ENCODE measurements around the gene KCNK16. TPM values are rescaled to one million over a fixed set of nuclear protein-coding genes. Genes with fewer than 3 reads are reported as not detected.
A peak's percentile ranks its signal among the peaks of the same experiment; 100 is the strongest.

The KCNK16 gene
- total RNA-seq, 8 experiments from 2014 or later, result 0.45 TPM; not detected in 7

GRCh38 chr6:39302669-39303424 is 19.7 kb downstream of the KCNK16 start:
- 0 to 60% (median 0%) methylated on average over 1 to 4 of the region's 11 CpGs; no CpG with 5 or more reads in 5 of the 10 experiments for WGBS, 10 experiments
- peak; percentile 91 to 99 (median 94) for ATAC-seq (replicated peaks in 6 of 8)
- Histone ChIP-seq H3K4me3 (no peak overlapping the region), H3K4me1 (replicated peaks in 1 of 2) (peaks cover 0 to 2% of the 10 kb centered on the region in 2 donors), H3K27ac (no peak overlapping the region)
- in situ Hi-C loops (cut with MboI; ENCODE audit: low pct_unique_long_range_greater_than_20kb in 2 of 9, low sequenced_read_pairs in 9 of 9, unreplicated experiment in 9 of 9), result loop anchor here (10.0 to 25.0 kb wide), 7 partner anchors 138 to 441 kb away; no protein-coding TSS in a partner anchor

GRCh38 chr6:39302011-39302410 is 20.5 kb downstream of the KCNK16 start:
- peaks cover 3 to 8% of the 10 kb centered on the region in 2 donors for H3K4me1 ChIP-seq (replicated peaks in 1 of 2)
- no peak overlapping the region for H3K27ac ChIP-seq
- no peak overlapping the region for H3K4me3 ChIP-seq
- in situ Hi-C loops (cut with MboI; ENCODE audit: low pct_unique_long_range_greater_than_20kb in 2 of 9, low sequenced_read_pairs in 9 of 9, unreplicated experiment in 9 of 9), result loop anchor here (10.0 to 25.0 kb wide), 7 partner anchors 137 to 440 kb away; no protein-coding TSS in a partner anchor
- WGBS, 10 experiments, result 40 to 100% (median 100%) methylated on average over 1 to 2 of the region's 2 CpGs; no CpG with 5 or more reads in 4 of the 10 experiments
- ATAC-seq (replicated peaks in 6 of 8), result no peak

- peak in 3 of 8 experiments; percentile 56 to 62 (median 57) for ATAC-seq (replicated peaks in 6 of 8)
- in situ Hi-C loops (cut with MboI; ENCODE audit: low pct_unique_long_range_greater_than_20kb in 2 of 9, low sequenced_read_pairs in 9 of 9, unreplicated experiment in 9 of 9), result loop anchor here (10.0 to 25.0 kb wide), 7 partner anchors 137 to 439 kb away; no protein-coding TSS in a partner anchor
- H3K4me1 ChIP-seq (replicated peaks in 1 of 2), result peaks cover 7 to 12% of the 10 kb centered on the region in 2 donors
- WGBS, 10 experiments, result 0 to 100% (median 54%) methylated on average over 1 to 4 of the region's 7 CpGs; no CpG with 5 or more reads in 6 of the 10 experiments
- H3K27ac ChIP-seq, result no peak overlapping the region
- no peak overlapping the region for H3K4me3 ChIP-seq
These were observed 20.9 kb downstream of the KCNK16 start for GRCh38 chr6:39301606-39302005.

GRCh38 chr6:39300739-39301138 is 21.8 kb downstream of the KCNK16 start:
- WGBS, 10 experiments, result 7 to 100% (median 66%) methylated on average over 1 to 5 of the region's 6 CpGs; no CpG with 5 or more reads in 3 of the 10 experiments
- Histone ChIP-seq H3K27ac (no peak overlapping the region), H3K4me3 (no peak overlapping the region), H3K4me1 (replicated peaks in 1 of 2) (peaks cover 8 to 18% of the 10 kb centered on the region in 2 donors)
- in situ Hi-C loops (cut with MboI; ENCODE audit: low pct_unique_long_range_greater_than_20kb in 2 of 9, low sequenced_read_pairs in 9 of 9, unreplicated experiment in 9 of 9), result loop anchor here (10.0 to 25.0 kb wide), 7 partner anchors 136 to 438 kb away; no protein-coding TSS in a partner anchor
- ATAC-seq (replicated peaks in 6 of 8), result no peak

- peaks cover 8 to 25% of the 10 kb centered on the region in 2 donors for H3K4me1 ChIP-seq (replicated peaks in 1 of 2)
- H3K27ac ChIP-seq, result no peak overlapping the region
- 40 to 100% (median 82%) methylated on average over 1 to 7 of the region's 10 CpGs; no CpG with 5 or more reads in 3 of the 10 experiments for WGBS, 10 experiments
- in situ Hi-C loops (cut with MboI; ENCODE audit: low pct_unique_long_range_greater_than_20kb in 2 of 9, low sequenced_read_pairs in 9 of 9, unreplicated experiment in 9 of 9), result loop anchor here in 1 of 9 experiments (25.0 kb wide), 1 partner anchor 436 kb away; no protein-coding TSS in a partner anchor
- no peak for ATAC-seq (replicated peaks in 6 of 8)
- H3K4me3 ChIP-seq, result no peak overlapping the region
These were observed 24.4 kb downstream of the KCNK16 start for GRCh38 chr6:39298061-39298460.

GRCh38 chr6:39296745-39297640 is 25.5 kb downstream of the KCNK16 start:
- in situ Hi-C loops (cut with MboI; ENCODE audit: low pct_unique_long_range_greater_than_20kb in 2 of 9, low sequenced_read_pairs in 9 of 9, unreplicated experiment in 9 of 9), result loop anchor here in 1 of 9 experiments (25.0 kb wide), 1 partner anchor 435 kb away; no protein-coding TSS in a partner anchor
- 2 to 100% (median 74%) methylated on average over 1 to 9 of the region's 18 CpGs; no CpG with 5 or more reads in 1 of the 10 experiments for WGBS, 10 experiments
- no peak overlapping the region for H3K4me3 ChIP-seq
- H3K27ac ChIP-seq, result peak overlapping the region in 1 of 2 donors; percentile 55
- ATAC-seq (replicated peaks in 6 of 8), result peak; percentile 52 to 96 (median 90)
- H3K4me1 ChIP-seq (replicated peaks in 1 of 2), result peaks cover 8 to 23% of the 10 kb centered on the region in 2 donors

- 0 to 80% (median 54%) methylated on average over 1 to 3 of the region's 5 CpGs; no CpG with 5 or more reads in 6 of the 10 experiments for WGBS, 10 experiments
- ATAC-seq (replicated peaks in 6 of 8), result peak in 7 of 8 experiments; percentile 12 to 83 (median 61)
- Histone ChIP-seq H3K27ac (no peak overlapping the region), H3K4me3 (no peak overlapping the region), H3K4me1 (replicated peaks in 1 of 2) (peaks cover 8 to 23% of the 10 kb centered on the region in 2 donors)
- in situ Hi-C loops (cut with MboI; ENCODE audit: low pct_unique_long_range_greater_than_20kb in 2 of 9, low sequenced_read_pairs in 9 of 9, unreplicated experiment in 9 of 9), result loop anchor here in 1 of 9 experiments (25.0 kb wide), 1 partner anchor 433 kb away; no protein-coding TSS in a partner anchor
These were observed 26.9 kb downstream of the KCNK16 start for GRCh38 chr6:39295611-39296011.

- Histone ChIP-seq H3K4me3 (no peak overlapping the region), H3K4me1 (replicated peaks in 1 of 2) (peaks cover 8 to 23% of the 10 kb centered on the region in 2 donors), H3K27ac (no peak overlapping the region)
- in situ Hi-C loops (cut with MboI; ENCODE audit: low pct_unique_long_range_greater_than_20kb in 2 of 9, low sequenced_read_pairs in 9 of 9, unreplicated experiment in 9 of 9), result loop anchor here in 1 of 9 experiments (25.0 kb wide), 1 partner anchor 433 kb away; no protein-coding TSS in a partner anchor
- ATAC-seq (replicated peaks in 6 of 8), result no peak
- WGBS, 10 experiments, result 0 to 80% (median 80%) methylated on average over 1 of the region's 1 CpG; no CpG with 5 or more reads in 7 of the 10 experiments
These were observed 27.6 kb downstream of the KCNK16 start for GRCh38 chr6:39294899-39295298.

- 38 to 100% (median 77%) methylated on average over 1 to 3 of the region's 5 CpGs; no CpG with 5 or more reads in 4 of the 10 experiments for WGBS, 10 experiments
- H3K4me1 ChIP-seq (replicated peaks in 1 of 2), result peaks cover 8 to 23% of the 10 kb centered on the region in 2 donors
- H3K4me3 ChIP-seq, result no peak overlapping the region
- peak in 2 of 8 experiments; percentile 13 to 36 for ATAC-seq (replicated peaks in 6 of 8)
- in situ Hi-C loops (cut with MboI; ENCODE audit: low pct_unique_long_range_greater_than_20kb in 2 of 9, low sequenced_read_pairs in 9 of 9, unreplicated experiment in 9 of 9), result loop anchor here in 1 of 9 experiments (25.0 kb wide), 1 partner anchor 432 kb away; no protein-coding TSS in a partner anchor
- H3K27ac ChIP-seq, result no peak overlapping the region
These were observed 28.4 kb downstream of the KCNK16 start for GRCh38 chr6:39294133-39294532.

GRCh38 chr6:39292637-39293036 is 29.9 kb downstream of the KCNK16 start:
- H3K4me3 ChIP-seq, result no peak overlapping the region
- 83 to 100% (median 98%) methylated on average over 1 to 5 of the region's 6 CpGs; no CpG with 5 or more reads in 4 of the 10 experiments for WGBS, 10 experiments
- H3K27ac ChIP-seq, result no peak overlapping the region
- no peak for ATAC-seq (replicated peaks in 6 of 8)
- H3K4me1 ChIP-seq (replicated peaks in 1 of 2), result peaks cover 8 to 23% of the 10 kb centered on the region in 2 donors
- in situ Hi-C loops (cut with MboI; ENCODE audit: low pct_unique_long_range_greater_than_20kb in 2 of 9, low sequenced_read_pairs in 9 of 9, unreplicated experiment in 9 of 9), result loop anchor here in 1 of 9 experiments (25.0 kb wide), 1 partner anchor 430 kb away; no protein-coding TSS in a partner anchor

GRCh38 chr6:39289490-39289889 is 33.0 kb downstream of the KCNK16 start:
- ATAC-seq (replicated peaks in 6 of 8), result peak in 1 of 8 experiments; percentile 33
- in situ Hi-C loops (cut with MboI; ENCODE audit: low pct_unique_long_range_greater_than_20kb in 2 of 9, low sequenced_read_pairs in 9 of 9, unreplicated experiment in 9 of 9), result loop anchor here in 1 of 9 experiments (25.0 kb wide), 1 partner anchor 427 kb away; no protein-coding TSS in a partner anchor
- peaks cover 0 to 3% of the 10 kb centered on the region in 2 donors for H3K4me1 ChIP-seq (replicated peaks in 1 of 2)
- H3K27ac ChIP-seq, result no peak overlapping the region
- 45 to 100% (median 92%) methylated on average over 1 to 2 of the region's 2 CpGs; no CpG with 5 or more reads in 5 of the 10 experiments for WGBS, 10 experiments
- no peak overlapping the region for H3K4me3 ChIP-seq

- WGBS, 10 experiments, result 16 to 100% (median 87%) methylated on average over 1 to 3 of the region's 3 CpGs; no CpG with 5 or more reads in 4 of the 10 experiments
- in situ Hi-C loops (cut with MboI; ENCODE audit: low pct_unique_long_range_greater_than_20kb in 2 of 9, low sequenced_read_pairs in 9 of 9, unreplicated experiment in 9 of 9), result loop anchor here in 1 of 9 experiments (25.0 kb wide), 1 partner anchor 425 kb away; no protein-coding TSS in a partner anchor
- no peak for ATAC-seq (replicated peaks in 6 of 8)
These were observed 34.9 kb downstream of the KCNK16 start for GRCh38 chr6:39287601-39288000.

More at GRCh38 chr6:39287601-39288000, 34.9 kb downstream of the KCNK16 start:
- Histone ChIP-seq H3K4me1 (replicated peaks in 1 of 2) (no peaks in the 10 kb centered on the region), H3K27ac (no peak overlapping the region), H3K4me3 (no peak overlapping the region)
